GM23248 (cell line): ENCODE results near the gene ELAVL1.

ENCODE experiments used
- EZH2 ChIP-seq: fragments of 200-600 bp; sonication (generic); IDR thresholded peaks from 2 replicates; pipeline ENCODE4 v1.6.1; 2018; ENCODE audit warnings: antibody characterized with exemption, mild to moderate bottlenecking; ENCODE audit not compliant: insufficient read depth, poor library complexity, severe bottlenecking
- EZH2phosphoT487 ChIP-seq: fragments of 200-600 bp; sonication (generic); IDR thresholded peaks from 2 replicates; pipeline ENCODE4 v1.6.1; 2018; ENCODE audit warnings: antibody characterized with exemption, moderate library complexity, mild to moderate bottlenecking, low read depth; ENCODE audit not compliant: insufficient read depth

DNA sequence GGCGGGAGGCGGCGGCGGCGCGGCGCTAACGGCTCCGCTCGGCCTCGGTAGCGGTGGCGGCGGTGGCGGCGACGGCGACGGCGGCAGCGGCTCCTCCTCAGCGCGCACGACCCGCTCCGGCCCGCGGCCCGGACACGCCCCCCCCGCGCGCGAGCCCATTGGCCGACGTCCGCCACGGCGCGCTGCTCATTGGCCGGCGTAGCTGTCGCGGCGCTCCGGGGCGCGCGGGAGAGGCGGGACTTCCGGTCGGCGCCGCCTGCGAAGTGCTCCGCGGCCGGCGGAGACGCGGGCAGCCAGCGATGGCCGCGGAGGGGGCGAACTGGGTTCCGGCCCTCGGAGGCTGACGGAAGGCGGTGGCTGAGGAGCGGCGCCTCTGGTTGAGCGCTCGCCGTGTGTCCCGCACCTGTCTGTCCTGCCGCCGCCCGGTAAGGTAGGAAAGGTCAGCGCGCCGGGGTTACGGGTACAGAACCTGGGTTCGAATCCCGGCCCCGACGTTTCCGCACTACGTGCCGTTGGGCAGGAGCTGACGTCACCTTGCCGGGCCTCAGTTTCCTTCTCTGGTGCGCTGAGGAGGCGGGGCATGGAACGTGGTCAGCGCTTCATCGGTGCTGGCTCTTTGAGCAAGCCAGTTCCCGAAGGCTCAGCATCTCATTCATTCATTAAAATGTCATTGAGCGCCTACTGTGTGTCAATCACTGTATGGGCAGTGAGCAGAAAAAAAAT is at the start of gene ELAVL1:
- TF ChIP-seq EZH2 (no peak), EZH2phosphoT487 (no peak)
